Activated naive CD8-positive, alpha-beta T cell treated with anti-CD3 and anti-CD28 coated beads, Interleukin-2, amount 10 ng/mL, durations not matched to agents 7 days and 5 days (primary cell): ENCODE measurements around the gene ADAM33. TPM values are rescaled to one million over a fixed set of nuclear protein-coding genes. Genes with fewer than 3 reads are reported as not detected.

Source experiments
- ATAC-seq: fragments of 150-1000 bp; cut with Tn5 transposase; one replicate; pipeline ENCODE4 v1.10.0; 2021; ENCODE audit warnings: low read depth, moderate library complexity
- POLR2A ChIA-PET: fragments of 350-600 bp; sonication (Branson Sonifier 250); formaldehyde crosslinking; loops from one replicate; lab custom pipeline; 2021; ENCODE audit warnings: antibody characterized with exemption; lab: Charles Lee
- DNase-seq: peaks from one replicate; pipeline ENCODE4 v3.0.0; 2021
- H3K27ac Mint-ChIP-seq: one replicate; pipeline ENCODE4 v1.8.0; 2022; ENCODE audit warnings: mild to moderate bottlenecking, mixed read lengths
- H3K27me3 Mint-ChIP-seq: one replicate; pipeline ENCODE4 v1.8.0; 2022; ENCODE audit warnings: mild to moderate bottlenecking, moderate library complexity, mixed read lengths
- H3K36me3 Mint-ChIP-seq: one replicate; pipeline ENCODE4 v1.8.0; 2021; ENCODE audit warnings: mild to moderate bottlenecking, mixed read lengths
- H3K4me1 Mint-ChIP-seq: one replicate; pipeline ENCODE4 v1.8.0; 2021; ENCODE audit warnings: mixed read lengths
- H3K4me3 Mint-ChIP-seq: one replicate; pipeline ENCODE4 v1.8.0; 2022; ENCODE audit warnings: mild to moderate bottlenecking, moderate library complexity, mixed read lengths
- H3K9me3 Mint-ChIP-seq: one replicate; pipeline ENCODE4 v1.8.0; 2021; ENCODE audit warnings: mixed read lengths
- total RNA-seq, 2 experiments: library from RNA; stranded (reverse); gene quantifications; one replicate each; pipeline ENCODE4 v1.2.3, GENCODE V29; 2021

ADAM33 gene
- total RNA-seq, 2 experiments from 2014 or later: not detected

DNA sequence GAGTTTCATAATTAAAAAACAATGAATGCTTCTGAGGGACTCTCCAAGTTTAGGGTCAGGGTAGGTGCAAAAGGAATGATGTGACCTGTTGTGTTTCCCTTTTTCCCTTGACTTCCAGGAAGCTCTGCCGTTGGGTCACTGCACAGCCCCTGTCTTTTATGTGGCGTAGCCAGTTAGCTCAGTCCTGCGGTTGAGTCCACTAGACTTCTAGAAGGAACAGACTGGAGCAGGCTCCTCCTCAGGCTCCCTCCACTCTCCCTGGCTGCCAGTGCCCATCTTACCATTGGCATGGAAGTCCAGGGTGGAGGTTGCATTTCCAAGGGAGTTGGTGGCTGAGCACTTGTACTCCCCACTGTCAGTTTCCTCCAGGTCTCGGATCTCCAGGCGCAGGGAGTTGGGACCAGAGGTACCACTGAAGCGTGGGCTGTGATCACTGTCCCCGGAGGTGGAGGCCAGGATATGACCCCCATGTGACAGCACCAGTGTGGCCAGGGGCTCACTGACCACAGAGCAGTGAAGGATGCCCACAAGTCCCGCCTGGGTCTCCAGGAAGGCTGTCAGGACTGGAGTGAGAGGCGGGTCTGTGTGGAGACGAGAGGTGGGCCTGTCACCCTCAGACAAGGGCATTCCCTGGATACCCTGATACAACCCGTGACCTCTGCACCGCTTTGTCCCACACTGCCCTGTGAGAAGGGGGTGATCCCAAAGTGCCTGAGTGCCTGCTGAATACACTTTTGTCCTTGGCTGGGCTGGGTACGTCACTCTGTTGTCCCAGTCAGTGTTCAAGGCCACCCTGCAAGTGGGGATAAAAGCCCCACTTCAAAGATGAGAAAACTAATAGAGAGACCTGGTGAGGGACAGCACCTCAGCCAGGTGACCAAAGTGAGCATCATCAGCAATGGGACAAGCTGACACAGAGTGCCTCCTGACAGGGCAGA, 19.5 kb upstream of the ADAM33 start:
- no peaks in the 10 kb centered on the region for H3K36me3 Mint-ChIP-seq
- H3K4me3 Mint-ChIP-seq: no peak overlapping the region
- DNase-seq (no peak), ATAC-seq (no peak)
- H3K4me1 Mint-ChIP-seq: no peaks in the 10 kb centered on the region
- POLR2A ChIA-PET: interaction anchor here (0.6 to 0.7 kb wide), 2 partner anchors 84 to 582 kb away, joined by 3 to 5 read pairs; no protein-coding TSS in a partner anchor
- H3K27ac Mint-ChIP-seq: no peak overlapping the region
- peaks cover 2% of the 10 kb centered on the region for H3K27me3 Mint-ChIP-seq
- H3K9me3 Mint-ChIP-seq: no peaks in the 10 kb centered on the region

DNA sequence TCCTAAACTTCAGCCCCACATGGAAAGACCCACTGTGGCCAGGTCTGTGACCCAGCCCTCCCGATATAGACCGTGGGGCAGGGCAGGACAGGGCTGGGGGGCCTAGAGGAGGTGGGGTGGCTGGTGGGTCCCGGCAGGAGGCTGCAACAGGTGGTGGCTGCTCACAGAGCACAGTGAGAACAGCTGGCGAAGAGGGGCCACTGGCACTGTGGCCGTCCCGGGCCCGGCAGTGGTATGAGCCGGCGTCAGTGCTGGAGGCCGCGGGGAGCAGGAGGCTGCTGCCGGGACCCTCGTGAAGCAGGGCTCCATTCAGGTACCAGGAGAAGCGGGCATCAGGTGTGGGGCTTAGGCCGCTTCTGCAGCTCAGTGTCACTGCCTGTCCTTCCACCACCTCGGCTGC, 17.2 kb upstream of the ADAM33 start:
- DNase-seq (no peak), ATAC-seq (no peak)
- H3K4me3 Mint-ChIP-seq: no peak overlapping the region
- no peaks in the 10 kb centered on the region for H3K9me3 Mint-ChIP-seq
- peaks cover 2% of the 10 kb centered on the region for H3K27me3 Mint-ChIP-seq
- POLR2A ChIA-PET: no interaction called here
- no peaks in the 10 kb centered on the region for H3K4me1 Mint-ChIP-seq
- no peak overlapping the region for H3K27ac Mint-ChIP-seq
- H3K36me3 Mint-ChIP-seq: no peaks in the 10 kb centered on the region

DNA sequence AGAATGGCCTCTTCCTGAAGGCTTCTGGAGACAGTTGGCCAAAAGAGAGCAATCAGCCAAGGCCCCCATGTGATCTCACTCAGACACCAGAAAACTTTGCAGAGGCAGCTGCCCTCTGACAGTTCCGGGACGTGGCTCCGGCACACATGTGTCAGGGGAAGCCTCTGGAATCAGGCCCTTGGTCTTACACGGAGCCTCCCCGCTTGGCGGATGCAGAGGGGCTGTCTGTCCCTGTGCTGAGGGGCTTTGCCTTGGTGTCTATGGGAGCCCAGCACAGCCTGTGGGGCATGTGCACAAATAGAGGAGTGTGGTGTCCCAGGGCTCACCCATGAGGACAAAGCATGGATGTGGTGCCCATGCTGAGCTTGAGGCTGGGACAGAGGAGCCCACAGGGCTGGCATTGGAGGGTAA, 16.8 kb upstream of the ADAM33 start:
- no peak for DNase-seq
- H3K9me3 Mint-ChIP-seq: no peaks in the 10 kb centered on the region
- H3K27me3 Mint-ChIP-seq: peaks cover under 1% of the 10 kb centered on the region
- no peak for ATAC-seq
- H3K4me1 Mint-ChIP-seq: no peaks in the 10 kb centered on the region
- no peak overlapping the region for H3K4me3 Mint-ChIP-seq
- no peaks in the 10 kb centered on the region for H3K36me3 Mint-ChIP-seq
- POLR2A ChIA-PET: no interaction called here
- H3K27ac Mint-ChIP-seq: no peak overlapping the region

DNA sequence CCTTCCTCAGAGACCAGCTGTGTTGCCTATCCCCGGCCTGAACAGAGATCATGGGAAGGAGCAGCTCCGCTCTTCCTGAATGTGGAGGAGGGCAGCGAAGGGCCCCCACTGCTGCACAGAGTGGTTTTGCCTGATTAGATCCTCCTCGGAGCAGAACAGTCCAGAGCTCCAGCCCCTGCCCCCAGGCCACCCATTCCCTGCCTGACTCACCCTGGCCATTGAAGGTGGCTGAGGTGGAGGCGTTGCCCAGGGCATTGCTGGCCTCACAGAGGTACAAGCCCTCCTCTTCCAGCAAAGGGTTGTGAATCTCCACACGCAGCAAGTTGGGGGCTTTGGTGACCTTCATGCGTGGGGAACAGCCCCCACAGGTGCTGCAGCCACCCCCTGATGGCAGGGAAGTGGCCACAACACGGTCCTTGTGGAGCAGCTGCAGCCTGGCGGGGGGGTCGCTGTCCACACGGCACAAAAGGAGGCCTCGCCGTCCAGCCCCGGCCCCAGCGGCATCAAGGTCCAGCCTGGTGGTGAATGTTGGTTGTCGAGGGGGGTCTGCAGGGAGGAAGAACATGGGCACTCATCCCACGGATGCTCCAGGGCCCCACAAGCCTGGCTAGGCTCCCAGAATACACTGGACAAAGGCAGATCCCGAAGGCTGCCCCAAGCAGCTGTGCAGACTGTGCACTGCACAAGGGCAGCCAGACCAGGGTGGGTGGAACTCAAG, 15.9 kb upstream of the ADAM33 start:
- Mint-ChIP-seq H3K4me3 (no peak overlapping the region), H3K27ac (no peak overlapping the region), H3K9me3 (no peaks in the 10 kb centered on the region), H3K36me3 (no peaks in the 10 kb centered on the region), H3K27me3 (no peaks in the 10 kb centered on the region), H3K4me1 (no peaks in the 10 kb centered on the region)
- ATAC-seq (no peak), DNase-seq (no peak)
- POLR2A ChIA-PET: no interaction called here

DNA sequence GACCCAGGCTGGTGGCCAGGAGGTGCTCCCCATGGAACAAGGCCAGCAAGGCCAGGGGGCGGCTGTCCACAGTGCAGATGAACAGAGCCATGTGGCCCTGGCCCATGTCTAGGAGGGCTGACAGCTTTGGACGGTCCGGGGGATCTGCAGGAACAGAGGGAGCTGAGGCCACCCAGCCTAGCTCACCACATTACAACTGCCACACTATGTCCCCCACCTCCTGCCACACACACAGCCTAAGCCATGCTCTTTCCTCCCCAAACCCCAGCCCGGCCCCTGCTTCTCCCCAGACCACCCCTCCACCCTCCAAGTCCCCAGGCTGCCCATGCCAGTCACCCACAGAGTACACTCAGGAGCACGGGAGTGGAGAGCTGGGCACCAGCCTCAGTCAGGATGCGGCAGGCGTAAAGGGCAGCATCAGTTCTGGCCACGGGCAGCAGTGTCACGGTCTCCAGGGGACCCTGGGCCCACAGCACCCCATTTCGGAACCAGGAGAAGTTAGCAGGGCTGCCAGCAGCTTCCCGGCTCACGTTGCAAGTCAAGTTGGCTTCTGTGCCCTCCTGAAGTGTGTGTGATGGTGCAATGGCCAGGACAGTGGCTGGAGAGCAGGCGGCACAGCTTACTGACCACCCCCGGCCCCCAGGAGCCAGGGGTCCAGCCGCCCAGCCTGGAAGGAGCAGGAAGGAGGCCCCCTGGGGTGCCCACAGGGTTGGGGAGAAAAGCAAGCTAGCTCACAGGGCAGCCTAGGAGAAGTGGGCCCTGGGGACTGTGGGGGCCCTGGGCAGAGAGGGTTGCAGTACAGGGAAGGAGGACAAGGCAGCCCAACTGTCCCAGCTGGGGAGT, 15.2 kb upstream of the ADAM33 start:
- Mint-ChIP-seq H3K9me3 (no peaks in the 10 kb centered on the region), H3K27me3 (no peaks in the 10 kb centered on the region), H3K36me3 (no peaks in the 10 kb centered on the region), H3K4me3 (no peak overlapping the region), H3K4me1 (no peaks in the 10 kb centered on the region), H3K27ac (no peak overlapping the region)
- POLR2A ChIA-PET: no interaction called here
- no peak for DNase-seq
- no peak for ATAC-seq

DNA sequence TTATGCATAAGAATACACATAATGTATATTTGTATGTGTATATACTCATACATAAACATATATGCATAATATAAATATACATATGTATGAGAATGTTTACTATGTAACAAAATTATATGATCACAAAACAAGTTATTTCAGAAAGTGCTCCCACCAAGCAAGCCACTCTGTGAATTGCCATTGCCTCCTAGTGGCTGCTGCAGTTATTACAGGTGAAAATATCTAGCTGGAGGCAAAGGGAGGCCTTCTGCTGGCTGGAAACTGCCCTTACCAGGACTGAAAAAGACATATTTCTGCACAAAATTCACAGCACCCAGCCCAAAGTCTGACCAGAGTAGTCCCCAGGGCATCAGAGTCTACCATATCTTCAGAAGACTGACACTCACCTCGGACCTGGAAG, 14.4 kb upstream of the ADAM33 start:
- DNase-seq (no peak), ATAC-seq (no peak)
- Mint-ChIP-seq H3K4me1 (no peaks in the 10 kb centered on the region), H3K9me3 (no peaks in the 10 kb centered on the region), H3K4me3 (no peak overlapping the region), H3K27me3 (no peaks in the 10 kb centered on the region), H3K36me3 (no peaks in the 10 kb centered on the region), H3K27ac (no peak overlapping the region)
- POLR2A ChIA-PET: no interaction called here

DNA sequence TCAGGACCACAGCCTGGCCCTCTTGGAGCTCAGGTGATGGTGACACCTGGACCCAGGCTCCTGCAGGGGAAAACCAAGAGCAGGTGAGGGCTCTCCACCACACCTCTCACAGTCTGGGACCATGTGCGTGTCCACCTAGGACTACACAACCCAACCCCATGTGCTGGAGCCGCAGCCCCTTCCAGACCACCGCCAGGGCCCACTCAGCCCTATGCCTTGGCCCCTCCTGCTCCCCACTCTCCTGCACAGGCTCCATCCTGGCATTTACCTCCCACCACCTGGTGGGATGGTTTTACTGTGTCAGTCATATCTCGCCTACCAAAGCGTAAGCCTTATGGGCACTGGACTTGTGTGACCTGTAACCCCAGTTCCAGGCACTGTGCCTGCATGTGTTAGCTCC, 13.1 kb upstream of the ADAM33 start:
- no peaks in the 10 kb centered on the region for H3K4me1 Mint-ChIP-seq
- H3K4me3 Mint-ChIP-seq: no peak overlapping the region
- H3K27ac Mint-ChIP-seq: no peak overlapping the region
- POLR2A ChIA-PET: no interaction called here
- no peaks in the 10 kb centered on the region for H3K36me3 Mint-ChIP-seq
- DNase-seq: no peak
- H3K27me3 Mint-ChIP-seq: no peaks in the 10 kb centered on the region
- no peak for ATAC-seq
- no peaks in the 10 kb centered on the region for H3K9me3 Mint-ChIP-seq

DNA sequence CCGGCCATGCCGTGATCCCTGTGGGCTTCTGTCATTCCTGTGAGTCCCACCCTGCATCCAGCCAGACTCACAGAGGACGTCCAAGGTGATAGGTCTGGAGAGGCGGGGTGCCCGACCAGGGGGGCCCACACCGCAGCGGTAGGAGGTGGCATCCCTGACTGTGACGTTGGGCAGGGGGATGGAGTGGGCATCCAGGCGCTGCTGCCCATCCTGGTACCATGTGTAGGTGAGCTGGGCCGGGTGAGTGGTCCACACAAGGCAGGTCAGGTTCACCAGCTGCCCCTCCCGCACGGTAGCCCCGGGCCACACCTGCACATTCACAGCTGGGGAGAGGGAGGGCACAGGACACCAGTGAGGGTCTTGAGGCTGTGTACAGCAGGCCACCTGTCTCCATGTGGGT, 11.6 kb upstream of the ADAM33 start:
- DNase-seq: no peak
- Mint-ChIP-seq H3K27ac (no peak overlapping the region), H3K4me1 (no peaks in the 10 kb centered on the region), H3K27me3 (no peaks in the 10 kb centered on the region), H3K36me3 (no peaks in the 10 kb centered on the region), H3K9me3 (no peaks in the 10 kb centered on the region), H3K4me3 (no peak overlapping the region)
- no peak for ATAC-seq
- POLR2A ChIA-PET: no interaction called here

DNA sequence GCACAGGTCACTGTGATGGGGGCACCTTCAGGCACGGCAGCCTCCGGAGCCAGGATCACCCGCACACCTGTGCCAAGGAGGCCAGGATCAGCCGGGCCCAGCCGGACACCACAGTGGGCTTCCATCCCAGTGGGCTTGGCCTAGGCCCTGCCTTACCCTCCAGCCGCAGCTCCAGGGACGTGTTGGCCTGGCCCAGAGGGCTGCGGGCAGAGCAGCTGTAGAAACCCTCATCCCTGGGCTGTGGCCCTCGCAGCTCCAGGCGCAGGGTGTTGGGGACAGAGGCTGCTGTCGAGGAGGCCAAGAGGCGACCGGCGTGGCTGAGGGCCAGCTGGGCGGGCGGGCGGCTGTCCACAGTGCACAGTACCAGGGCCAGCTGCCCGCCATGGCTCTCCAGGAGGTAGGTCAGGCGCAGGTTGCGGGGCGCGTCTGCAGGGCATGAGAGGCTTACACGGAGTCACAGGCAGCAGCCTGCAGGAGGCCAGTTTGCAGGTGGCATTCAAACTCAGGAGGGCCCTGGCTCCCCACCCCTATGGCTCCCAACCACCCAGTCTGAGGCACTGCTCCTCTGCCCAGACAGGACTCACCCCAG, 11.0 kb upstream of the ADAM33 start:
- no peaks in the 10 kb centered on the region for H3K9me3 Mint-ChIP-seq
- peaks cover 3% of the 10 kb centered on the region for H3K27me3 Mint-ChIP-seq
- no peak overlapping the region for H3K4me3 Mint-ChIP-seq

DNA sequence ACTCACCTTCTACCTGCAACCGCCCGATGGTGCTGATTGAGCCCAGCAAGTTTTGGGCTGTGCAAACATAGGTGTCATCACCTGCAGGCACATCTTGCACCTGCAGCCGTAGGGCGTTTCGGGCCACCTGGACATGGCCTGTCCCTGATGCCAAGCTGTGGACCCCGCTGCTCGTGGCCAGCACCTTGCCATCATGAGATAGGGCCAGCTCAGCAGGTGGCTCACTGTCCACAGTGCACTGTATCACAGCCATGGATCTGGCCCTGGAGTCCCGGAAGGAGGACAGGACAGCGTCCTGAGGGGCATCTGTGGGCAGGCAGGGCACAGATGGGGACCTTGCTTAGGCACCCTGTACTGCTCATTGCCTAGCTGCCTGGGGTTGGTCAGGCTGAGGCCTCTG, 10.1 kb upstream of the ADAM33 start:
- H3K9me3 Mint-ChIP-seq: no peaks in the 10 kb centered on the region
- ATAC-seq (no peak), DNase-seq (no peak)
- H3K27ac Mint-ChIP-seq: no peak overlapping the region
- POLR2A ChIA-PET: no interaction called here
- H3K4me1 Mint-ChIP-seq: no peaks in the 10 kb centered on the region
- H3K27me3 Mint-ChIP-seq: peaks cover 3% of the 10 kb centered on the region
- no peak overlapping the region for H3K4me3 Mint-ChIP-seq
- no peaks in the 10 kb centered on the region for H3K36me3 Mint-ChIP-seq

More for the DNA sequence above, 11.0 kb upstream of the ADAM33 start:
- POLR2A ChIA-PET: no interaction called here
- ATAC-seq (no peak), DNase-seq (no peak)
- H3K4me1 Mint-ChIP-seq: no peaks in the 10 kb centered on the region
- no peak overlapping the region for H3K27ac Mint-ChIP-seq
- H3K36me3 Mint-ChIP-seq: no peaks in the 10 kb centered on the region

DNA sequence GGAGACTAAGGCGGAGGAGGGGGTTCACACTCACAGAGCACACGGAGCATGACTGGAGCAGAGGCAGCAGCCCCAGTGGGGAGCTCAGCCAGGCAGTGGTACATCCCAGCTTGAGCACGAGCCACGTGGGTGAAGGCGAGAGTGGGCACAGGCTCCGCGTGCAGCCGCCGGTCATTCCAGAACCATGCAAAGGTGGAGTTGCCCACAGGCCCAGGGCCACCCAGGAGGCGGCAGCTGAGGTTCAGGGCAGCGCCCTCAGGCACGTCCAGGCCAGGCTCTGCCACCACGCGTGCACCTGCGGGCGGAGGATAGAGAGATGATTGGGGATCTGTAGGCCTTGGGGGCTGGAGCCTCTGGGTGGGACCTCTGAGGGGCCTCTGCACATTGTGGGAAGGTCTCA, 9.5 kb upstream of the ADAM33 start:
- Mint-ChIP-seq H3K27ac (no peak overlapping the region), H3K36me3 (no peaks in the 10 kb centered on the region), H3K4me3 (no peak overlapping the region), H3K9me3 (no peaks in the 10 kb centered on the region), H3K27me3 (peaks cover 6% of the 10 kb centered on the region), H3K4me1 (no peaks in the 10 kb centered on the region)
- ATAC-seq: no peak
- DNase-seq: no peak
- POLR2A ChIA-PET: interaction anchor here (0.7 kb wide), 1 partner anchor 78 kb away, joined by 5 read pairs; no protein-coding TSS in a partner anchor

DNA sequence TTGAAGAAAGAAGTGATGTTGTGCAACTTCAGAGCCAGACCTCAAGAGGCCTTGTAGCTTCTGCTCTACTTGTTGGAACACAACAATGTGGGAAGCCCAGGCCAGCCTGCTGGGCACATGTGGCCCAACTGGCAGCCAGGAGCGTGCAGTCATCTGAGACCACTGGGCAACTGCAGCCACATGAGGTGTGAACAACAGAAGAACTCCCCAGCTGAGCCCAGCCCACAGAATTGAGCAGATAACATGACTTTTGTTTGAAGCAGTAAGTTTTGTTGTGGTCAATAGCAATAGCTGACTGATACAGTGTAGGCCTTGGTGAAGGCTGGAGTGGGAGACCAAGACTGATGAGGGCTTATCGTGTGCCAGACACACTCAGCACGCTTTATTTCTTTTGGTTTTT, 8.6 kb upstream of the ADAM33 start:
- H3K4me3 Mint-ChIP-seq: no peak overlapping the region
- ATAC-seq: no peak
- H3K27me3 Mint-ChIP-seq: peaks cover 12% of the 10 kb centered on the region
- no peak for DNase-seq
- no peaks in the 10 kb centered on the region for H3K4me1 Mint-ChIP-seq
- H3K9me3 Mint-ChIP-seq: no peaks in the 10 kb centered on the region
- no peak overlapping the region for H3K27ac Mint-ChIP-seq
- POLR2A ChIA-PET: interaction anchor here (0.7 kb wide), 1 partner anchor 78 kb away, joined by 5 read pairs; no protein-coding TSS in a partner anchor
- no peaks in the 10 kb centered on the region for H3K36me3 Mint-ChIP-seq

DNA sequence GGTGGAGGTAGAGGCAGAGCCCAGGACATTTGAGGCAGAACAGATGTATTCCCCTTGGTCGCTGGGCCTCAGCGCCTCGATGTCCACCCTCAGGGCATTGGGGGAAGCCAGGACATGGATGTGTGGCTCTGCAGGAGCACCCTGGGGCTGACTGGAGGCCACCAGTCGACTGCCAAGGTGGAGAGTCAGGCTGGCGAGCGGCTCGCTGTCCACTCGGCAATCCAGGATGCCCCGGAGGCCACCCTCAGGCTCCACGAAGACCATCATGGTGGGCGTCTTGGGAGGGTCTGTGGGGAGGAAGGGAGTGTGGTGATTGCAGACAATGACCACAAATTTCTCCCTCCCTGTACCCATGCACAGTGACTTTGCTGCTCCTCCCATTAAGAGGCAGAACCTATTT, 8.2 kb upstream of the ADAM33 start:
- Mint-ChIP-seq H3K4me3 (no peak overlapping the region), H3K27ac (no peak overlapping the region), H3K9me3 (no peaks in the 10 kb centered on the region), H3K27me3 (peaks cover 14% of the 10 kb centered on the region), H3K36me3 (no peaks in the 10 kb centered on the region), H3K4me1 (no peaks in the 10 kb centered on the region)
- no peak for DNase-seq
- POLR2A ChIA-PET: no interaction called here
- no peak for ATAC-seq
